Fibroblast of lung (primary cell): ENCODE data around the gene PRR7.

Source experiments
- EZH2 ChIP-seq: IDR thresholded peaks from 2 replicates; pipeline ENCODE4 v1.5.1; 2012; ENCODE audit warnings: low read length, control low read depth, mild to moderate bottlenecking; ENCODE audit errors: missing control alignments
- TF ChIP-seq, protein P1 (sequence below), 2 donors: IDR thresholded peaks in 1 of 2; conservative IDR thresholded peaks in 1 of 2; 1 replicate in 1 of 2; 2 replicates in 1 of 2; pipeline ENCODE4 v1.5.1; 2011 to 2012; ENCODE audit warnings: low read length in 2 of 2, control low read depth in 1 of 2, inconsistent platforms in 1 of 2, low read depth in 1 of 2, mild to moderate bottlenecking in 1 of 2

DNA sequence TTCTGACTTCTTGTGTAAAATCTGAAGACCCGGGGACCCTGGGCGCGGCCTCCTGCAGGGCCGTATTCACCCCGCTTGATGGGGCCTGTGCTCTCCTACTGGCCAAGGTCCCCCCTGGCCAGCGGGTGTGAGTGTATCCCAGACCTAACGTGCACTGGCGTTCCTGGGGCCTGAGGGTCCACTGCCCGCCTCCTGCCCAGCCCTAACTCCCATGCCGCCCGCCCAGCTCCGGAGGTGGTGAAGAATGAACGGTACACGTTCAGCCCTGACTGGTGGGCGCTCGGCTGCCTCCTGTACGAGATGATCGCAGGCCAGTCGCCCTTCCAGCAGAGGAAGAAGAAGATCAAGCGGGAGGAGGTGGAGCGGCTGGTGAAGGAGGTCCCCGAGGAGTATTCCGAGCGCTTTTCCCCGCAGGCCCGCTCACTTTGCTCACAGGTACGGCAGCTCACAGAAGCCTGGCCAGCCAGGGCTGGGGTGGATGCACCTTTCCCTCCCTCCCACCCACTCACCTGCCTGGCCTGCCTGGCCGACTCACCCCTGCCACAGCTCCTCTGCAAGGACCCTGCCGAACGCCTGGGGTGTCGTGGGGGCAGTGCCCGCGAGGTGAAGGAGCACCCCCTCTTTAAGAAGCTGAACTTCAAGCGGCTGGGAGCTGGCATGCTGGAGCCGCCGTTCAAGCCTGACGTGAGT is 10.6 kb upstream of the PRR7 start:
- TF ChIP-seq EZH2, result no peak
- TF ChIP-seq, protein P1, sequence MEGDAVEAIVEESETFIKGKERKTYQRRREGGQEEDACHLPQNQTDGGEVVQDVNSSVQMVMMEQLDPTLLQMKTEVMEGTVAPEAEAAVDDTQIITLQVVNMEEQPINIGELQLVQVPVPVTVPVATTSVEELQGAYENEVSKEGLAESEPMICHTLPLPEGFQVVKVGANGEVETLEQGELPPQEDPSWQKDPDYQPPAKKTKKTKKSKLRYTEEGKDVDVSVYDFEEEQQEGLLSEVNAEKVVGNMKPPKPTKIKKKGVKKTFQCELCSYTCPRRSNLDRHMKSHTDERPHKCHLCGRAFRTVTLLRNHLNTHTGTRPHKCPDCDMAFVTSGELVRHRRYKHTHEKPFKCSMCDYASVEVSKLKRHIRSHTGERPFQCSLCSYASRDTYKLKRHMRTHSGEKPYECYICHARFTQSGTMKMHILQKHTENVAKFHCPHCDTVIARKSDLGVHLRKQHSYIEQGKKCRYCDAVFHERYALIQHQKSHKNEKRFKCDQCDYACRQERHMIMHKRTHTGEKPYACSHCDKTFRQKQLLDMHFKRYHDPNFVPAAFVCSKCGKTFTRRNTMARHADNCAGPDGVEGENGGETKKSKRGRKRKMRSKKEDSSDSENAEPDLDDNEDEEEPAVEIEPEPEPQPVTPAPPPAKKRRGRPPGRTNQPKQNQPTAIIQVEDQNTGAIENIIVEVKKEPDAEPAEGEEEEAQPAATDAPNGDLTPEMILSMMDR (conservative IDR thresholded peaks at IDR 0.05 in 1 of 2, IDR thresholded peaks at IDR 0.05 in 1 of 2; ENCODE audit: low read depth in 1 of 2, low read length in 2 of 2), result no peak
